GM18520 (cell line): Measurements from ENCODE around the gene TMEM37.

Experiments
- ATAC-seq: cut with Tn5 transposase; IDR thresholded peaks from one replicate; pipeline ENCODE4 v1.9.1; 2021; ENCODE audit not compliant: unreplicated experiment

The TMEM37 gene

GRCh38 chr2:119476301-119477112, 44.9 kb downstream of the TMEM37 start:
- peak; percentile 52 for ATAC-seq

GRCh38 chr2:119477113-119477505, 45.5 kb downstream of the TMEM37 start:
- no peak for ATAC-seq

DNA sequence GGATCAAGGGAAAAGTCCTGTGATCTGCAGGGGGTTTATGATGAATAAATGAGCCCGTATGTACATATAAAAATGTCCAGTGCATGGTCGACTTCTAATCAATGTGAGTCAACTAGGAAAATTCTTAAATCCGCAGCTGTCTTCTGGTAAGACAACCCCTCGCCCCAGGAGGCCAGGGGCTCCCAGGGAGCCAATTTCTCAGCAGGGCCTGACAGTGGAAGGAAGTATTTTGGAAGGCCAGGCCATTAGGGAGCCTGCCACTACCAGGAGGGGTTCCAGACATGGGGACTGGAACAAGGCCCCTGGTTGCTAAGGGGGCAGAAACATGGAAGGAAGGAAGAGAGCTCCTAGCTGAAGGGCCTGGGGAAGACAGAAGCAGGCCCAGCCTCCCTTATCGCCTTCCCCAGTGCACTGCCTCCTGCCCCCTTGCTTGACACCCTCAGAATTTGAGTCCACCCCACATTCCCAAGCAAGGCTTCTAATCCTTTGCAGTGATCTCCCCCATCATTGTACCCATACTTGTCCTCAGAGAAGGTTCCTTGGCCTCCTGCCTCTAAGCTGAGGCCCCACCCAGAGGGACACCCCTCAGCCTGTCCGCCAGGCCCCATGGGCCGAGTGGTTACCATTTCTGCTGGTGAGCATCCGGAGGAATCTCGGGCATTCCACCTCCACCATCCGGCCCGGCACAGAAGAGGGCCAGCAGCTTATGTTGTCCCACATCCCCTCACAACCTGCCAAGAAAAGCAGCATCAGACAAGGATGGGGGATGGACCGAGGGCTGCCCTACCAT, 46.7 kb downstream of the TMEM37 start:
- ATAC-seq, result no peak

- no peak for ATAC-seq
Observed at GRCh38 chr2:119478978-119479295, 47.3 kb downstream of the TMEM37 start.

DNA sequence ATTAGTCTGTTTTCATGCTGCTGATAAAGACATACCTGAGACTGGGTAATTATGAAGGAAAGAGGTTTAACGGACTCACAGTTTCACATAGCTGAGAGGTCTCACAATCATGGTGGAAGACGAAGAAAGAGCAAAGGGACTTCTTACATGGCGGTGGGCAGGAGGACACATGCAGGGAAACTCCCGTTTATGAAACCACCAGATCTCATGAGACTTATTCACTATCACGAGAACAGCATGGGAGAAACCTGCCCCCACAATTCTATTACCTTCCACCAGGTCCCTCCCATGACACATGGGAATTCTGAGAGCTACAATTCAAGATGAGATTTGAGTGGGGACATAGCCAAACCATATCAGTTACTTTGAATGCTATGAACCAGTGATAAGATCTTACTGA, 48.5 kb downstream of the TMEM37 start:
- ATAC-seq, result no peak

DNA sequence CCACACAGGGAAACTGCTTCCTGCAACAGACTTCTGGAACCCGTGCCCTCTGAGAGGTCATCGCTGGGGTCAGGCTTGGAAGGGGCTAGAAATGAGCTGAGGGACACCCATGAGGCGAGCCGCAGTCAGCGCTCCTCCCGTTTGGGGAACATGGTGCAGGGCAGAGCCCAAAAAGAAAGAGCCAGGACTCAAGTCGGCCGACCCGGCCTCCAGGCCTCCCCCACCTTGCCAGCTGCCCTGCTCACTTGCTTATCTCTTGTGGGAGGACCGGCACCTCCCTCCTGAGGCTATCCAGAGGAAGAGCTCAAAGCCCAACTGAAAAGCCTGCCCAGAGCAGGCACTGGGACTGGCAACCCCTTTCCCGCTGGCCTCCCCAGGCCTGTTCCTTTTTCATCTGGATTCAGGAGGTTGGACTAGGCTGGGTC, 49.1 kb downstream of the TMEM37 start:
- ATAC-seq, result no peak

- ATAC-seq, result no peak
Observed at GRCh38 chr2:119481501-119482455, 50.1 kb downstream of the TMEM37 start.

- no peak for ATAC-seq
Observed at GRCh38 chr2:119482481-119483394, 51.1 kb downstream of the TMEM37 start.

DNA sequence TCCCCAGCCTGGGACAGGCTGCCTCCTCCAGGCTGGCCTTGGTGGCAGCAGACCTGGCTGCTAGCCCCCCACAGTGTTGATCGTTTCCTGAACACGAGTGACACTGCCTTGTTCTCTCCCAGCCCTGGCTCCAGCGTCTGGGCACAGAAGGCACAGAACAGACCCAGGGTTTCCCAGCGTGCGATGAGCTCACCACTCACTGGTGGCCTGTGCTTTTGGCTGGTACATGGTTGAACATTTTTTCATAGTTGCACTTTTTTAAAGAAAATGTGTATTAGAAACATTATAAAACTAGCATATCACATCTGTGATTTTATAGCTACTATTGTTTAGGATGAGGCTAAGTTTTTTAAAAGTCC, 51.7 kb downstream of the TMEM37 start:
- no peak for ATAC-seq

- no peak for ATAC-seq
Observed at GRCh38 chr2:119483896-119484718, 52.5 kb downstream of the TMEM37 start.

- ATAC-seq, result no peak
Observed at GRCh38 chr2:119484834-119485233, 53.2 kb downstream of the TMEM37 start.

GRCh38 chr2:119485336-119486110, 53.9 kb downstream of the TMEM37 start:
- ATAC-seq, result no peak

DNA sequence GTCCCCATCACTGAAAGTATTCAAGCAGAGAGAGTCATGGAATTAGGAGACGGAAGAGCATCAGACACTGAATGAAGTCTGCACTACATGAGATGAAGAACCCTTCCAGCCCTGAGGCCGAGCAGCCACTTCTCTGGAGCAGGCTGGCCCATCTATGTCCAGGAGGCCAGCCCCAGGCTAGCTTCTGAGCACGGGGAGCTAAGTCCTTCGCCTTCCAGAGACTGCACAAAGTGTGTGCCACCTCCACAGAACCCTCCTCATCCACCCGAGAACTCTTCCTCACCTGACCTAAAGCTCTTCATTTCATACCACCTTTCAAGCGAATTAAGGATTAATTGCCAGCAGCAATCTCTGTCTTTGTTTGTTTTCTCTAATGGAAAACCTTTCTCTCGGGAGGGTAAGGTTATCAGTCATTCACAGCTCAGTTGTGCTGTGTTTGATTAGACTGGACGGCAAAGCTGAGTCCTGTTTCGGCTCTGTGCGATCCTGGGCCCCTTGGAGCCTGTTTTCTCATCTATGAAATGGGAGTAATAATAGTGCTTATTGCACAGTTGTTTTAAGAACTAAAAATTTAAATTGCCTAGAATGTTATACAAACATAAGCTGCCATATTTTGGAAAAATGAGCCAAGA, 54.7 kb downstream of the TMEM37 start:
- no peak for ATAC-seq

DNA sequence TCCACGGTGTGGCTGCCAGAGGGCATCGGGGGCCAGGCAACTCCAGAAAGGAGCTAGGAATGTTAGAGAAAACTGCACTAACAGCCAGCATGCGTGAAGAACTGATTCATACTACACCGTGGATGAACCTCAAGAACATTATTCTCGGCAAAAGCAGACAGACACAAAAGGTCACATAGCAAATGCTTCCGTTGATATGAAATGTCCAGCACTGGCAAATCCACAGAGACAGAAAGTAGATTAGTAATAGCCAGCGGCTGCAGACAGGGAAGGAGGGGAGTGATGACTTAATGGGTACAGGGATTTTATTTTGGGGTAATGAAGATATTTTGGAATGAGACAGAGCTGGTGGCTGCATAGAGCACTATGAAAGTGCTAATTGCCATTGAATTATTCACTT, 55.2 kb downstream of the TMEM37 start:
- no peak for ATAC-seq

GRCh38 chr2:119487434-119488244, 56.0 kb downstream of the TMEM37 start:
- peak; percentile 63 for ATAC-seq
